ENCODE results near the gene CANT1. TPM values are rescaled to one million over a fixed set of nuclear protein-coding genes. Genes with fewer than 3 reads are reported as not detected.

The CANT1 gene
- total and polyA plus RNA-seq, 9 of the 15 experiments (the other 6 are each of a cell fraction or from before 2014, with no cell fraction given) = 2.7 to 66.4 (median 22.5) TPM

DNA sequence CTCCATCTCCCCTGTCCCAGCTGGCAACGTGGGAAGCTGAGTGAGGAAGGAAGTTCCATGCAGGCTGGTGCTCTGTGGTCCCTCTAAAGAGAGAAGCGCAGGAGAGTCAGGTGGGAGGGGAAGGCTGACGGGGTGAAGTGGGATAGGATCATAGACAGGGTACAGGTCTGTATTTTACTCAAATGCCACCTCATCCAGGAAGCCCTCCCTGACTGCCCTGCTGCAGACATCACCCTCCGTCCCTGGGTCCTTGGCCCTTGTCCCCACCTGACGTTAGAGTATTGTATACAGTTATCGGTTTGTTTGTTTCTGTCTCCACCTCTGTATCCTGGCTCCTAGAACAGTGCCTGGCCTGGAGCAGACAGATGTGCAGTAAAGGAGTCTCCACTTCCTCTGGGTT lies 11.7 kb downstream of the CANT1 start (continued):
- TF ChIP-seq ZNF197 (CRISPR knock-in tag; IDR thresholded peaks at IDR 0.05; ENCODE audit: low read depth) (no peak), ZFP1 (CRISPR knock-in tag; IDR thresholded peaks at IDR 0.05) (no peak), ZNF696 (CRISPR knock-in tag; conservative IDR thresholded peaks at IDR 0.05) (no peak), TCFL5 (CRISPR knock-in tag; conservative IDR thresholded peaks at IDR 0.05) (no peak), CBX5 (IDR thresholded peaks at IDR 0.05; ENCODE audit: borderline replicate concordance, low read depth) (no peak), GABPB1 (CRISPR knock-in tag; IDR thresholded peaks at IDR 0.05) (no peak), NCOA1 (IDR thresholded peaks at IDR 0.05; ENCODE audit: low read depth) (no peak), SOX6 (IDR thresholded peaks at IDR 0.05) (no peak), PRMT5 (CRISPR knock-in tag; IDR thresholded peaks at IDR 0.05) (no peak), RCOR1 (IDR thresholded peaks at IDR 0.05; ENCODE audit: borderline replicate concordance in 1 of 2, low read depth in 2 of 2, low read length in 2 of 2) (0 out of 4 replicates have a peak, but pooled peaks of 1 of the 2 experiments have one; percentile 14), ZNF589 (CRISPR knock-in tag; IDR thresholded peaks at IDR 0.05; ENCODE audit: low read depth) (no peak), ZNF79 (CRISPR knock-in tag; IDR thresholded peaks at IDR 0.05; ENCODE audit: low read depth) (no peak), ZNF436 (CRISPR knock-in tag; IDR thresholded peaks at IDR 0.05) (peak; percentile 38; the same call in 1 of the 2 replicates), KLF13 (tag; IDR thresholded peaks at IDR 0.05; ENCODE audit: borderline replicate concordance, low read depth) (no peak)
- TF ChIP-seq, protein P1, sequence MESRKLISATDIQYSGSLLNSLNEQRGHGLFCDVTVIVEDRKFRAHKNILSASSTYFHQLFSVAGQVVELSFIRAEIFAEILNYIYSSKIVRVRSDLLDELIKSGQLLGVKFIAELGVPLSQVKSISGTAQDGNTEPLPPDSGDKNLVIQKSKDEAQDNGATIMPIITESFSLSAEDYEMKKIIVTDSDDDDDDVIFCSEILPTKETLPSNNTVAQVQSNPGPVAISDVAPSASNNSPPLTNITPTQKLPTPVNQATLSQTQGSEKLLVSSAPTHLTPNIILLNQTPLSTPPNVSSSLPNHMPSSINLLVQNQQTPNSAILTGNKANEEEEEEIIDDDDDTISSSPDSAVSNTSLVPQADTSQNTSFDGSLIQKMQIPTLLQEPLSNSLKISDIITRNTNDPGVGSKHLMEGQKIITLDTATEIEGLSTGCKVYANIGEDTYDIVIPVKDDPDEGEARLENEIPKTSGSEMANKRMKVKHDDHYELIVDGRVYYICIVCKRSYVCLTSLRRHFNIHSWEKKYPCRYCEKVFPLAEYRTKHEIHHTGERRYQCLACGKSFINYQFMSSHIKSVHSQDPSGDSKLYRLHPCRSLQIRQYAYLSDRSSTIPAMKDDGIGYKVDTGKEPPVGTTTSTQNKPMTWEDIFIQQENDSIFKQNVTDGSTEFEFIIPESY (CRISPR knock-in tag; IDR thresholded peaks at IDR 0.05) = no peak
- TF ChIP-seq, protein P2, sequence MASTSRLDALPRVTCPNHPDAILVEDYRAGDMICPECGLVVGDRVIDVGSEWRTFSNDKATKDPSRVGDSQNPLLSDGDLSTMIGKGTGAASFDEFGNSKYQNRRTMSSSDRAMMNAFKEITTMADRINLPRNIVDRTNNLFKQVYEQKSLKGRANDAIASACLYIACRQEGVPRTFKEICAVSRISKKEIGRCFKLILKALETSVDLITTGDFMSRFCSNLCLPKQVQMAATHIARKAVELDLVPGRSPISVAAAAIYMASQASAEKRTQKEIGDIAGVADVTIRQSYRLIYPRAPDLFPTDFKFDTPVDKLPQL (IDR thresholded peaks at IDR 0.05; ENCODE audit: extremely low read depth, insufficient read length) = no peak
- TF ChIP-seq, protein P3, sequence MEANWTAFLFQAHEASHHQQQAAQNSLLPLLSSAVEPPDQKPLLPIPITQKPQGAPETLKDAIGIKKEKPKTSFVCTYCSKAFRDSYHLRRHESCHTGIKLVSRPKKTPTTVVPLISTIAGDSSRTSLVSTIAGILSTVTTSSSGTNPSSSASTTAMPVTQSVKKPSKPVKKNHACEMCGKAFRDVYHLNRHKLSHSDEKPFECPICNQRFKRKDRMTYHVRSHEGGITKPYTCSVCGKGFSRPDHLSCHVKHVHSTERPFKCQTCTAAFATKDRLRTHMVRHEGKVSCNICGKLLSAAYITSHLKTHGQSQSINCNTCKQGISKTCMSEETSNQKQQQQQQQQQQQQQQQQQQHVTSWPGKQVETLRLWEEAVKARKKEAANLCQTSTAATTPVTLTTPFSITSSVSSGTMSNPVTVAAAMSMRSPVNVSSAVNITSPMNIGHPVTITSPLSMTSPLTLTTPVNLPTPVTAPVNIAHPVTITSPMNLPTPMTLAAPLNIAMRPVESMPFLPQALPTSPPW (CRISPR knock-in tag; IDR thresholded peaks at IDR 0.05) = no peak
- TF ChIP-seq, protein P4, sequence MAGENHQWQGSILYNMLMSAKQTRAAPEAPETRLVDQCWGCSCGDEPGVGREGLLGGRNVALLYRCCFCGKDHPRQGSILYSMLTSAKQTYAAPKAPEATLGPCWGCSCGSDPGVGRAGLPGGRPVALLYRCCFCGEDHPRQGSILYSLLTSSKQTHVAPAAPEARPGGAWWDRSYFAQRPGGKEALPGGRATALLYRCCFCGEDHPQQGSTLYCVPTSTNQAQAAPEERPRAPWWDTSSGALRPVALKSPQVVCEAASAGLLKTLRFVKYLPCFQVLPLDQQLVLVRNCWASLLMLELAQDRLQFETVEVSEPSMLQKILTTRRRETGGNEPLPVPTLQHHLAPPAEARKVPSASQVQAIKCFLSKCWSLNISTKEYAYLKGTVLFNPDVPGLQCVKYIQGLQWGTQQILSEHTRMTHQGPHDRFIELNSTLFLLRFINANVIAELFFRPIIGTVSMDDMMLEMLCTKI (IDR thresholded peaks at IDR 0.05; ENCODE audit: partially characterized antibody) = no peak
- TF ChIP-seq, protein P5, sequence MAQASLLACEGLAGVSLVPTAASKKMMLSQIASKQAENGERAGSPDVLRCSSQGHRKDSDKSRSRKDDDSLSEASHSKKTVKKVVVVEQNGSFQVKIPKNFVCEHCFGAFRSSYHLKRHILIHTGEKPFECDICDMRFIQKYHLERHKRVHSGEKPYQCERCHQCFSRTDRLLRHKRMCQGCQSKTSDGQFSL (CRISPR knock-in tag; IDR thresholded peaks at IDR 0.05) = no peak
- TF ChIP-seq, protein P5 (tag; IDR thresholded peaks at IDR 0.05) = no peak
- TF ChIP-seq, protein P6, sequence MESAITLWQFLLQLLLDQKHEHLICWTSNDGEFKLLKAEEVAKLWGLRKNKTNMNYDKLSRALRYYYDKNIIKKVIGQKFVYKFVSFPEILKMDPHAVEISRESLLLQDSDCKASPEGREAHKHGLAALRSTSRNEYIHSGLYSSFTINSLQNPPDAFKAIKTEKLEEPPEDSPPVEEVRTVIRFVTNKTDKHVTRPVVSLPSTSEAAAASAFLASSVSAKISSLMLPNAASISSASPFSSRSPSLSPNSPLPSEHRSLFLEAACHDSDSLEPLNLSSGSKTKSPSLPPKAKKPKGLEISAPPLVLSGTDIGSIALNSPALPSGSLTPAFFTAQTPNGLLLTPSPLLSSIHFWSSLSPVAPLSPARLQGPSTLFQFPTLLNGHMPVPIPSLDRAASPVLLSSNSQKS (CRISPR knock-in tag; IDR thresholded peaks at IDR 0.05) = no peak
